Measurements from ENCODE around the gene AMOT. TPM values are rescaled to one million over a fixed set of nuclear protein-coding genes. Genes with fewer than 3 reads are reported as not detected.

Gene AMOT
- total and polyA plus RNA-seq, 4 donors: 1.1 to 2.6 (median 1.9) TPM

- DNase-seq (ENCODE audit: low spot score): no peak
- H3K36me3 ChIP-seq (ENCODE audit: control insufficient read depth in 4 of 4, insufficient read depth in 3 of 4, low read depth in 1 of 4, low read length in 3 of 4): no peaks in the 10 kb centered on the region
- 40% methylated on average over 4 of the region's 4 CpGs for WGBS
- H3K27ac ChIP-seq (ENCODE audit: low read depth in 1 of 2, low read length in 2 of 2): no peak overlapping the region
- TF ChIP-seq FOXA2 (IDR thresholded peaks at IDR 0.05) (peak; percentile 52), HNF4G (IDR thresholded peaks at IDR 0.05) (no peak), HNF4A (conservative IDR thresholded peaks at IDR 0.05) (peak; percentile 67 to 69), NR2F2 (IDR thresholded peaks at IDR 0.05) (peak; percentile 50), JUND (IDR thresholded peaks at IDR 0.05) (peak in 1 of 2 donors; percentile 40), SP1 (IDR thresholded peaks at IDR 0.05) (peak; percentile 37), FOXA1 (IDR thresholded peaks at IDR 0.05) (peak; percentile 14), ATF3 (IDR thresholded peaks at IDR 0.05) (no peak), RAD21 (IDR thresholded peaks at IDR 0.05) (peak in 1 of 2 donors; percentile 5), YY1 (IDR thresholded peaks at IDR 0.05) (no peak), REST (IDR thresholded peaks at IDR 0.05) (no peak), TAF1 (conservative IDR thresholded peaks at IDR 0.05) (no peak), CTCF (IDR thresholded peaks at IDR 0.05; ENCODE audit: low read depth, low read length, missing input control) (no peak), RXRA (IDR thresholded peaks at IDR 0.05) (peak; percentile 77 to 79), EGR1 (IDR thresholded peaks at IDR 0.05; ENCODE audit: low read depth in 2 of 2) (no peak), MAX (IDR thresholded peaks at IDR 0.05) (peak; percentile 16), ZBTB33 (IDR thresholded peaks at IDR 0.05) (no peak)
- no peak overlapping the region for H3K4me3 ChIP-seq (ENCODE audit: low read depth in 1 of 3, low read length in 3 of 3)
- H3K27me3 ChIP-seq (ENCODE audit: control insufficient read depth in 4 of 4, insufficient read depth in 4 of 4, low read length in 3 of 4): no peaks in the 10 kb centered on the region
- no peak overlapping the region for H3K9ac ChIP-seq (ENCODE audit: low read depth in 1 of 2, low read length in 2 of 2)
- H3K4me1 ChIP-seq (ENCODE audit: control insufficient read depth in 4 of 4, insufficient read depth in 4 of 4, low read length in 3 of 4): peaks cover 0 to 24% (median 10%) of the 10 kb centered on the region in 4 donors
- no peaks in the 10 kb centered on the region for H3K9me3 ChIP-seq (ENCODE audit: control insufficient read depth in 4 of 4, low read length in 3 of 4)
Observed at GRCh38 chrX:112789931-112790330, 50.7 kb downstream of the AMOT start.

- H3K27ac ChIP-seq (ENCODE audit: low read depth in 1 of 2, low read length in 2 of 2): no peak overlapping the region
- 84% methylated on average over 2 of the region's 2 CpGs for WGBS
- TF ChIP-seq SP1 (IDR thresholded peaks at IDR 0.05) (no peak), NR2F2 (IDR thresholded peaks at IDR 0.05) (no peak), RAD21 (IDR thresholded peaks at IDR 0.05) (no peak), GABPA (IDR thresholded peaks at IDR 0.05 in 1 of 2, conservative IDR thresholded peaks at IDR 0.05 in 1 of 2) (no peak), HNF4G (IDR thresholded peaks at IDR 0.05) (no peak), TAF1 (conservative IDR thresholded peaks at IDR 0.05) (no peak)
Observed at GRCh38 chrX:112786076-112786475, 54.6 kb downstream of the AMOT start.

More at GRCh38 chrX:112786076-112786475, 54.6 kb downstream of the AMOT start:
- no peak for DNase-seq (ENCODE audit: low spot score)
- Histone ChIP-seq H3K9ac (ENCODE audit: low read depth in 1 of 2, low read length in 2 of 2) (no peak overlapping the region), H3K4me3 (ENCODE audit: low read depth in 1 of 3, low read length in 3 of 3) (no peak overlapping the region), H3K27me3 (ENCODE audit: control insufficient read depth in 4 of 4, insufficient read depth in 4 of 4, low read length in 3 of 4) (no peaks in the 10 kb centered on the region), H3K9me3 (ENCODE audit: control insufficient read depth in 4 of 4, low read length in 3 of 4) (peaks cover 0 to 2% (median under 1%) of the 10 kb centered on the region in 4 donors), H3K36me3 (ENCODE audit: control insufficient read depth in 4 of 4, insufficient read depth in 3 of 4, low read depth in 1 of 4, low read length in 3 of 4) (peaks cover 0 to 2% (median 0%) of the 10 kb centered on the region in 4 donors), H3K4me1 (ENCODE audit: control insufficient read depth in 4 of 4, insufficient read depth in 4 of 4, low read length in 3 of 4) (peaks cover 0 to 26% (median 11%) of the 10 kb centered on the region in 4 donors)

Measured in liver (tissue), 9 donors.